Erythroblast (primary cell): ENCODE data around the gene CHST15.

ENCODE experiments used
- GATA1 ChIP-seq: IDR thresholded peaks from 2 replicates; pipeline ENCODE4 v1.6.1; 2011; ENCODE audit warnings: low read depth, mild to moderate bottlenecking, control low read depth, low read length, moderate library complexity
- POLR2A ChIP-seq: IDR thresholded peaks from 2 replicates; pipeline ENCODE4 v1.6.1; 2011; ENCODE audit warnings: mild to moderate bottlenecking, low read length

DNA sequence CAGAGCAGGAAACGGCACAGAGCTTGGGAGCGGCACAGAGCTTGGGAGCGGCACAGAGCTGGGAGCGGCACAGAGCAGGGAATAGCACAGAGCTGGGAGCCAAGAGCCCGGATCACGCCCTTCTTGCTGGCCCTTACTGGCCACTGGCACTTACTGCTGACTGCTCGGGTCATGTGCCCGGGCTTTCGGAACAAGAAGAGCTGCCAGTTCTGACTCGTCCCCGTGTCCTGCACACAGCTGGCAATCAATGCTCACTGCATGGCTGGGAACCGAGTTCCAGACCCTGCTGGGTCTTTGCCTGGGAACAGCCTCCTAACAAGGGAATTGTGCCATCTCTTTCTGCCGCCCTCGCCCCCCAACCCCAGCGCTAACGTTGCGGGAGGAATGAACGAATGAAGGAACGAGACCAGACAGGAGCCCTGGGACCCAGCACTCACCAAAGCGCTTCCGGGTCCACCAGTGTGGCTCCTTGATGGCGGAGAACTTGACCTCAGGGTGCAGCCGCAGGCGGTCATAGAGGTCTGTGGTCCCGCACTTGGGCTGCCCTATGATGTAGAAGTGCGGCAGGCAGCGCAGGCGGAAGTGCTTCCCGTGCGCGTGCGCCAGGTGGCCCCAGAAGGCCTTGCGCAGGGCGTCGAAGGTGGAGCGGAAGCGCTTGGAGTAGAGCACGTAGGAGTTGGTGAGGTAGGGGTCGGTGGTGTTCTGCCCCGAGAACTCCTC is 49.1 kb downstream of the CHST15 start:
- TF ChIP-seq POLR2A = no peak
- no peak for TF ChIP-seq GATA1
